Measurements from ENCODE around the gene TIMP2.
"Not testable (repeated sequence)": the region's sequence is repeated elsewhere in the genome, so short reads cannot be mapped to it uniquely, and the experiment has no call there.

TIMP2 gene

DNA sequence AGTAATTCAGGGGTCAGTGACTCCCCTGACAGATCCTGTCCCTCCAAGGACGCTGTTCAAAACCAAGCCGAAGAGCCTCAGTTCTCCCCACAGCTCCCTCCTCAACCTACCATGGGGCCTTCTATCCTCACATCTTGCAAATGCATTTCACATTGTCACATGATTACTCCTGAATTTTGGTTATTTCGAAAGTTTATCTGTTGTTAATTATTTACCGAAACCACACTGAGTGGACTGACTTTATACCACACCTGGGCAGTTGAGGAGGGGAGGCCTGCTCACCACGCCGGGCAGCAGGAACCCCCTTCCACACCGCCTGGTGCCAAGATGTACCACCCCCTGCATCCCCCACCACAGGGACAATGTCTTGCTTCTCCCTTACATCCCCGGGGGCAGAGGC lies 4.7 kb downstream of the TIMP2 start:
- no peaks in the 10 kb centered on the region for H3K27me3 ChIP-seq (ENCODE audit: control insufficient read depth in 1 of 2, insufficient read depth in 2 of 2, low read length in 2 of 2)
- H3K36me3 ChIP-seq (ENCODE audit: control insufficient read depth in 1 of 2, insufficient read depth in 2 of 2, low read length in 2 of 2), result no peaks in the 10 kb centered on the region
- peaks cover 24 to 26% of the 10 kb centered on the region in 2 donors for H3K4me1 ChIP-seq (ENCODE audit: control insufficient read depth in 1 of 2, insufficient read depth in 2 of 2, low read length in 2 of 2)
- H3K27ac ChIP-seq (ENCODE audit: low read depth, low read length), result no peak overlapping the region
- H3K4me3 ChIP-seq (ENCODE audit: low read depth in 1 of 2, low read length in 2 of 2), result no peak overlapping the region
- H3K9ac ChIP-seq (ENCODE audit: low read depth in 1 of 2, low read length in 2 of 2), result no peak overlapping the region
- H3K9me3 ChIP-seq (ENCODE audit: control insufficient read depth in 1 of 2, low read length in 2 of 2), result no peaks in the 10 kb centered on the region

- peaks cover 24 to 28% of the 10 kb centered on the region in 2 donors for H3K4me1 ChIP-seq (ENCODE audit: control insufficient read depth in 1 of 2, insufficient read depth in 2 of 2, low read length in 2 of 2)
- no peak overlapping the region for H3K9ac ChIP-seq (ENCODE audit: low read depth in 1 of 2, low read length in 2 of 2)
- H3K4me3 ChIP-seq (ENCODE audit: low read depth in 1 of 2, low read length in 2 of 2), result no peak overlapping the region
- H3K9me3 ChIP-seq (ENCODE audit: control insufficient read depth in 1 of 2, low read length in 2 of 2), result no peaks in the 10 kb centered on the region
- H3K27ac ChIP-seq (ENCODE audit: low read depth, low read length), result no peak overlapping the region
- H3K27me3 ChIP-seq (ENCODE audit: control insufficient read depth in 1 of 2, insufficient read depth in 2 of 2, low read length in 2 of 2), result no peaks in the 10 kb centered on the region
- H3K36me3 ChIP-seq (ENCODE audit: control insufficient read depth in 1 of 2, insufficient read depth in 2 of 2, low read length in 2 of 2), result no peaks in the 10 kb centered on the region
Measured at GRCh38 chr17:78919861-78920450, 5.2 kb downstream of the TIMP2 start.

DNA sequence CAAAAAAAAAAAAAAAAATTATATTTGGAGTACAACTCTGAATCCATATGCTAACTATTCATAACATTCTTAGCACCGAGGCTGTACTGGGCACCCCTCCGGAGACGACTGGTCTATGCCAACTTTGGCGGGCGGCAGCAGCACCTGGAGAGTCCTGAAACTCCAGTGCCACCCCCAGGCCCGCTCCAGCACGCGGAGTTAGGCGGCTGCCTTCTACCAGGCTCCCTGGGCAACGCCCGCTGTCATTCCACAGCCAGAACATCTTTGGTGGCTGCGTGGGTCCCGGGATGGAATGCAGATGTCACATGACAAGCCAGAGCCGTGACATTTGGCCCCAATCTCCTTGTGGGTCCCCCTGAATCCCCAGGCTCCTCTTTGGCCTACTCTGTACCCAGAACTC lies 6.2 kb downstream of the TIMP2 start:
- Histone ChIP-seq H3K9me3 (ENCODE audit: control insufficient read depth in 1 of 2, low read length in 2 of 2) (no peaks in the 10 kb centered on the region), H3K36me3 (ENCODE audit: control insufficient read depth in 1 of 2, insufficient read depth in 2 of 2, low read length in 2 of 2) (no peaks in the 10 kb centered on the region), H3K4me1 (ENCODE audit: control insufficient read depth in 1 of 2, insufficient read depth in 2 of 2, low read length in 2 of 2) (peaks cover 21 to 24% of the 10 kb centered on the region in 2 donors), H3K27me3 (ENCODE audit: control insufficient read depth in 1 of 2, insufficient read depth in 2 of 2, low read length in 2 of 2) (no peaks in the 10 kb centered on the region), H3K4me3 (ENCODE audit: low read depth in 1 of 2, low read length in 2 of 2) (no peak overlapping the region), H3K9ac (ENCODE audit: low read depth in 1 of 2, low read length in 2 of 2) (no peak overlapping the region), H3K27ac (ENCODE audit: low read depth, low read length) (no peak overlapping the region)

- no peak overlapping the region for H3K9ac ChIP-seq (ENCODE audit: low read depth in 1 of 2, low read length in 2 of 2)
- no peak overlapping the region for H3K4me3 ChIP-seq (ENCODE audit: low read depth in 1 of 2, low read length in 2 of 2)
Measured at GRCh38 chr17:78917451-78918275, 7.5 kb downstream of the TIMP2 start.

GRCh38 chr17:78915872-78916632 lies 9.1 kb downstream of the TIMP2 start:
- Histone ChIP-seq H3K27me3 (ENCODE audit: control insufficient read depth in 1 of 2, insufficient read depth in 2 of 2, low read length in 2 of 2) (no peaks in the 10 kb centered on the region), H3K36me3 (ENCODE audit: control insufficient read depth in 1 of 2, insufficient read depth in 2 of 2, low read length in 2 of 2) (no peaks in the 10 kb centered on the region), H3K9ac (ENCODE audit: low read depth in 1 of 2, low read length in 2 of 2) (peak overlapping the region; percentile 4 to 26), H3K4me3 (ENCODE audit: low read depth in 1 of 2, low read length in 2 of 2) (peak overlapping the region; percentile 5 to 10), H3K4me1 (ENCODE audit: control insufficient read depth in 1 of 2, insufficient read depth in 2 of 2, low read length in 2 of 2) (peaks cover 11 to 14% of the 10 kb centered on the region in 2 donors), H3K27ac (ENCODE audit: low read depth, low read length) (peak overlapping the region; percentile 61), H3K9me3 (ENCODE audit: control insufficient read depth in 1 of 2, low read length in 2 of 2) (no peaks in the 10 kb centered on the region)

More at GRCh38 chr17:78917451-78918275, 7.5 kb downstream of the TIMP2 start:
- no peaks in the 10 kb centered on the region for H3K9me3 ChIP-seq (ENCODE audit: control insufficient read depth in 1 of 2, low read length in 2 of 2)
- peaks cover 14% of the 10 kb centered on the region in 2 donors for H3K4me1 ChIP-seq (ENCODE audit: control insufficient read depth in 1 of 2, insufficient read depth in 2 of 2, low read length in 2 of 2)
- no peaks in the 10 kb centered on the region for H3K27me3 ChIP-seq (ENCODE audit: control insufficient read depth in 1 of 2, insufficient read depth in 2 of 2, low read length in 2 of 2)
- H3K36me3 ChIP-seq (ENCODE audit: control insufficient read depth in 1 of 2, insufficient read depth in 2 of 2, low read length in 2 of 2), result no peaks in the 10 kb centered on the region
- H3K27ac ChIP-seq (ENCODE audit: low read depth, low read length), result no peak overlapping the region

DNA sequence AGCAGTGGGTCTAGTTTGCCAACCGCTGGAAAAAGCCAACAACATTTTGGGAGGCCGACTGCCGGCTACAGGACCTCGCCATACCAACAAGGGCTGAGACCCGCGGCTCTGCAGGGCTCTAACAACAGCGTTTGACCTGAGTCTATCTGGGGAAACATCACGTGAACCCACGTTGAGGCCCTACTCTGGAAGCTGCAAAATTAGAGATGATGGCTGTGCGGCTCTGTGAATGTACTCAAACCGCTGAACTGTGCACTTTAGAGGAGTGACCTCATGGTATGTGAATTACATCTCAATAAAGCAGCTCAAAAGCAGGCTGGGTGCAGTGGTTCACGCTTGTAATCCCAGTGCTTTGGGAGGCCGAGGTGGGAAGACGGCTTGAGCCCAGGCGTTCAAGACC lies 12.1 kb downstream of the TIMP2 start:
- H3K9me3 ChIP-seq (ENCODE audit: control insufficient read depth in 1 of 2, low read length in 2 of 2), result no peaks in the 10 kb centered on the region
- H3K27ac ChIP-seq (ENCODE audit: low read depth, low read length), result no peak overlapping the region
- peaks cover 13 to 20% of the 10 kb centered on the region in 2 donors for H3K4me1 ChIP-seq (ENCODE audit: control insufficient read depth in 1 of 2, insufficient read depth in 2 of 2, low read length in 2 of 2)
- H3K36me3 ChIP-seq (ENCODE audit: control insufficient read depth in 1 of 2, insufficient read depth in 2 of 2, low read length in 2 of 2), result no peaks in the 10 kb centered on the region
- no peaks in the 10 kb centered on the region for H3K27me3 ChIP-seq (ENCODE audit: control insufficient read depth in 1 of 2, insufficient read depth in 2 of 2, low read length in 2 of 2)
- H3K4me3 ChIP-seq (ENCODE audit: low read depth in 1 of 2, low read length in 2 of 2), result no peak overlapping the region
- no peak overlapping the region for H3K9ac ChIP-seq (ENCODE audit: low read depth in 1 of 2, low read length in 2 of 2)

DNA sequence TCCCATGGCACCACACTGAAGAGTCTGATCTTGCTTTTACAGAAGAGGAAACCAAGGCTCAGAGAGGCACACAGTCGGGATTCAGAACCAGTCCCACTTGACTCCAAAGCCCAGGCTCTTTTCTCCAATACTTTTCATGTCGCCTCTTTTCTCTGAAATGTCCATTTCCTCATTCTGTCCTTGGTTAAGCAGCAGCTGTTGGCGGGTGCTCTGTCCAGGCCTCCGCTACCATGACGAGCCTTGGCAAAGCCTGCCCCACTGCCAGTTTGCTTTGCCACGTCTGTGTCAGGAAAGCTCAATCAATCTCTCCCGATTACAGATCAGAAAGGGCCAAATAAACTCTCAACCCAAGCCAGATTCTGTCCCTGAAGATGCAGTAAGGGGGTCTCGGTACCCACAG lies 13.1 kb downstream of the TIMP2 start:
- H3K9ac ChIP-seq (ENCODE audit: low read depth in 1 of 2, low read length in 2 of 2), result no peak overlapping the region
- H3K27ac ChIP-seq (ENCODE audit: low read depth, low read length), result no peak overlapping the region
- no peaks in the 10 kb centered on the region for H3K36me3 ChIP-seq (ENCODE audit: control insufficient read depth in 1 of 2, insufficient read depth in 2 of 2, low read length in 2 of 2)
- H3K4me1 ChIP-seq (ENCODE audit: control insufficient read depth in 1 of 2, insufficient read depth in 2 of 2, low read length in 2 of 2), result peaks cover 13 to 20% of the 10 kb centered on the region in 2 donors
- no peak overlapping the region for H3K4me3 ChIP-seq (ENCODE audit: low read depth in 1 of 2, low read length in 2 of 2)
- no peaks in the 10 kb centered on the region for H3K9me3 ChIP-seq (ENCODE audit: control insufficient read depth in 1 of 2, low read length in 2 of 2)
- H3K27me3 ChIP-seq (ENCODE audit: control insufficient read depth in 1 of 2, insufficient read depth in 2 of 2, low read length in 2 of 2), result no peaks in the 10 kb centered on the region

DNA sequence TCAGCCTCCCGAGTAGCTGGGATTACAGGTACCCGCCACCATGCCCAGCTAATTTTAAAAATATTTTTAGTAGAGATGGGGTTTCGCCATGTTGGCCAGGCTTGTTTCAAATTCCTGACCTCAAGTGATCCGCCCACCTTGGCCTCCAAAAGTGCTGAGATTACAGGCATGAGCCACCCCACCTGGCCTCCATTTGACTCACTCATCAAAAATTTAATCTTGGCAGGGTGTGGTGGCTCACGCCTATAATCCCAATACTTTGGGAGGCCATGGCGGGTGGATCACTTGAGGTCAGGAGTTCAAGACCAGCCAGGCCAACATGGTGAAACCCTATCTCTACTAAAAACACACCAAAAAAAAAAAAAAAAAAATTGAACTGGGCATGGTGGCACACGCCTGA lies 13.6 kb downstream of the TIMP2 start:
- H3K4me1 ChIP-seq (ENCODE audit: control insufficient read depth in 1 of 2, insufficient read depth in 2 of 2, low read length in 2 of 2), result peaks cover 13 to 17% of the 10 kb centered on the region in 2 donors
- not testable (repeated sequence) for H3K27me3 ChIP-seq (ENCODE audit: control insufficient read depth in 1 of 2, insufficient read depth in 2 of 2, low read length in 2 of 2); H3K36me3 ChIP-seq (ENCODE audit: control insufficient read depth in 1 of 2, insufficient read depth in 2 of 2, low read length in 2 of 2); H3K4me3 ChIP-seq (ENCODE audit: low read depth in 1 of 2, low read length in 2 of 2); H3K27ac ChIP-seq (ENCODE audit: low read depth, low read length); H3K9me3 ChIP-seq (ENCODE audit: control insufficient read depth in 1 of 2, low read length in 2 of 2); H3K9ac ChIP-seq (ENCODE audit: low read depth in 1 of 2, low read length in 2 of 2)

GRCh38 chr17:78910497-78911284 lies 14.5 kb downstream of the TIMP2 start:
- H3K27ac ChIP-seq (ENCODE audit: low read depth, low read length), result no peak overlapping the region
- no peak overlapping the region for H3K9ac ChIP-seq (ENCODE audit: low read depth in 1 of 2, low read length in 2 of 2)
- H3K4me1 ChIP-seq (ENCODE audit: control insufficient read depth in 1 of 2, insufficient read depth in 2 of 2, low read length in 2 of 2), result peaks cover 7 to 9% of the 10 kb centered on the region in 2 donors
- H3K9me3 ChIP-seq (ENCODE audit: control insufficient read depth in 1 of 2, low read length in 2 of 2), result no peaks in the 10 kb centered on the region
- no peaks in the 10 kb centered on the region for H3K27me3 ChIP-seq (ENCODE audit: control insufficient read depth in 1 of 2, insufficient read depth in 2 of 2, low read length in 2 of 2)
- H3K4me3 ChIP-seq (ENCODE audit: low read depth in 1 of 2, low read length in 2 of 2), result no peak overlapping the region
- H3K36me3 ChIP-seq (ENCODE audit: control insufficient read depth in 1 of 2, insufficient read depth in 2 of 2, low read length in 2 of 2), result no peaks in the 10 kb centered on the region
